H1 (cell line): ENCODE measurements around the gene VCY1B. TPM values are rescaled to one million over a fixed set of nuclear protein-coding genes. Genes with fewer than 3 reads are reported as not detected.

Experiments
- CTCF ChIA-PET: fragments of 300-600 bp; sonication (Branson Sonifier 250); formaldehyde crosslinking; loops from one replicate; lab custom pipeline; 2021; ENCODE audit not compliant: partially characterized antibody; lab: Charles Lee
- POLR2A ChIA-PET: fragments of 300-600 bp; sonication (Branson Sonifier 250); formaldehyde crosslinking; loops from one replicate; lab custom pipeline; 2021; ENCODE audit warnings: inconsistent platforms; ENCODE audit not compliant: partially characterized antibody; lab: Charles Lee
- DNase-seq, 2 experiments: peaks; one replicate each; pipeline versions ENCODE4 v3.0.0 to v3.0.0-alpha.2; 2010 to 2022; ENCODE audit warnings: low spot score in 2 of 2, low read depth in 1 of 2, mixed read lengths in 1 of 2
- FAIRE-seq: peaks from 2 replicates; lab custom pipeline; 2011; peaks lifted over from hg19 to GRCh38; lab: Jason Lieb, UNC
- H2AFZ ChIP-seq: 2 replicates; pipeline ENCODE4 v1.8.1; 2012; ENCODE audit warnings: low read length, inconsistent platforms
- H2AK5ac ChIP-seq: 2 replicates; pipeline ENCODE4 v1.6.1; 2013; ENCODE audit warnings: low read depth, low read length
- H2BK120ac ChIP-seq: replicated peaks from 2 replicates; pipeline ENCODE3; 2013; ENCODE audit warnings: low read depth, low read length, inconsistent platforms
- H2BK12ac ChIP-seq: 2 replicates; pipeline ENCODE4 v1.6.1; 2013; ENCODE audit warnings: low read depth, low read length
- H2BK15ac ChIP-seq: 2 replicates; pipeline ENCODE4 v1.6.1; 2013; ENCODE audit warnings: low read length
- H2BK20ac ChIP-seq: 2 replicates; pipeline ENCODE4 v1.6.1; 2013; ENCODE audit warnings: low read length
- H2BK5ac ChIP-seq: 2 replicates; pipeline ENCODE4 v1.6.1; 2013; ENCODE audit warnings: low read depth, low read length
- H3K14ac ChIP-seq: 2 replicates; pipeline ENCODE4 v1.6.1; 2013; ENCODE audit warnings: inconsistent platforms; ENCODE audit not compliant: insufficient read length
- H3K18ac ChIP-seq: 2 replicates; pipeline ENCODE4 v1.6.1; 2013; ENCODE audit warnings: low read length; ENCODE audit errors: extremely low read depth
- H3K23ac ChIP-seq: 2 replicates; pipeline ENCODE4 v1.6.1; 2013; ENCODE audit warnings: inconsistent platforms; ENCODE audit not compliant: insufficient read length
- H3K23me2 ChIP-seq: 2 replicates; pipeline ENCODE4 v1.6.1; 2013; ENCODE audit warnings: low read depth, low read length
- H3K27ac ChIP-seq: 2 replicates; pipeline ENCODE4 v1.6.1; 2011; ENCODE audit warnings: low read depth, low read length, inconsistent platforms
- H3K27me3 ChIP-seq, 4 experiments: replicated peaks in 1 of 4; 1 replicate in 1 of 4; 2 replicates in 3 of 4; pipeline versions ENCODE4 v1.6.1 to v1.8.1; 2011 to 2013; ENCODE audit warnings: low read length in 3 of 4, mild to moderate bottlenecking in 3 of 4, inconsistent platforms in 2 of 4, mixed read lengths in 2 of 4, moderate library complexity in 1 of 4; ENCODE audit not compliant: control insufficient read depth in 3 of 4, insufficient read depth in 3 of 4; ENCODE audit errors: extremely low read depth in 1 of 4
- H3K36me3 ChIP-seq, 4 experiments: 2 replicates each; pipeline versions ENCODE4 v1.6.1 to v1.8.1; 2011 to 2013; ENCODE audit warnings: mild to moderate bottlenecking in 4 of 4, low read length in 3 of 4, moderate library complexity in 2 of 4, control low read depth in 1 of 4, inconsistent platforms in 1 of 4; ENCODE audit not compliant: insufficient read depth in 4 of 4, control insufficient read depth in 2 of 4
- H3K4ac ChIP-seq: replicated peaks from 2 replicates; pipeline ENCODE3; 2013; ENCODE audit warnings: low read length, low read depth, mixed read lengths, inconsistent platforms; ENCODE audit not compliant: insufficient read length
- H3K4me1 ChIP-seq, 4 experiments: replicated peaks in 1 of 4; 1 replicate in 1 of 4; 2 replicates in 3 of 4; pipeline versions ENCODE4 v1.6.1 to v1.8.1; 2011 to 2013; ENCODE audit warnings: low read length in 3 of 4, inconsistent platforms in 2 of 4, mixed read lengths in 1 of 4; ENCODE audit not compliant: insufficient read depth in 4 of 4, control insufficient read depth in 3 of 4
- H3K4me2 ChIP-seq, 2 experiments: 2 replicates each; pipeline versions ENCODE4 v1.6.1 to v1.8.1; 2011 to 2013; ENCODE audit warnings: low read depth in 2 of 2, low read length in 2 of 2, control low read depth in 1 of 2, inconsistent platforms in 1 of 2, mild to moderate bottlenecking in 1 of 2; ENCODE audit not compliant: insufficient read depth in 1 of 2
- H3K4me3 ChIP-seq, 4 experiments: fragments of 200-600, 300-600 bp in 1 of 4; sonication (generic), shearing (Covaris generic), sonication (Bioruptor Twin) in 1 of 4; 2 replicates each; pipeline versions ENCODE4 v1.5.1 to v1.8.1; 2011 to 2016; ENCODE audit warnings: low read length in 4 of 4, low read depth in 3 of 4, control low read depth in 2 of 4, inconsistent platforms in 2 of 4, mild to moderate bottlenecking in 2 of 4, mixed read lengths in 1 of 4, moderate library complexity in 1 of 4; ENCODE audit not compliant: insufficient read depth in 2 of 4; ENCODE audit errors: extremely low read depth in 1 of 4
- H3K56ac ChIP-seq: replicated peaks from 2 replicates; pipeline ENCODE3; 2013; ENCODE audit warnings: low read depth, mild to moderate bottlenecking, mixed read lengths, low read length, inconsistent platforms; ENCODE audit not compliant: insufficient read length
- H3K79me1 ChIP-seq: 2 replicates; pipeline ENCODE4 v1.6.1; 2013; ENCODE audit warnings: low read depth, low read length, control low read depth
- H3K79me2 ChIP-seq, 2 experiments: 2 replicates each; pipeline versions ENCODE4 v1.6.1 to v1.8.1; 2012 to 2013; ENCODE audit warnings: low read length in 2 of 2, mild to moderate bottlenecking in 2 of 2, inconsistent platforms in 1 of 2; ENCODE audit not compliant: insufficient read depth in 2 of 2, control insufficient read depth in 1 of 2
- H3K9ac ChIP-seq, 4 experiments: replicated peaks in 1 of 4; 1 replicate in 1 of 4; 2 replicates in 3 of 4; pipeline versions ENCODE4 v1.6.1 to v1.8.1; 2011 to 2013; ENCODE audit warnings: low read depth in 3 of 4, low read length in 3 of 4, control low read depth in 2 of 4, mild to moderate bottlenecking in 2 of 4, moderate library complexity in 2 of 4, inconsistent platforms in 1 of 4; ENCODE audit errors: extremely low read depth in 1 of 4
- H3K9me3 ChIP-seq, 2 experiments: 2 replicates each; pipeline versions ENCODE4 v1.6.1 to v1.8.1; 2012 to 2013; ENCODE audit warnings: mild to moderate bottlenecking in 2 of 2, moderate library complexity in 2 of 2, control low read depth in 1 of 2, inconsistent platforms in 1 of 2, low read depth in 1 of 2, low read length in 1 of 2, mixed read lengths in 1 of 2; ENCODE audit not compliant: insufficient read depth in 2 of 2
- H4K20me1 ChIP-seq, 2 experiments: replicated peaks in 1 of 2; 2 replicates each; pipeline versions ENCODE3 to v1.8.1; 2011 to 2013; ENCODE audit warnings: inconsistent platforms in 2 of 2, low read length in 2 of 2, mild to moderate bottlenecking in 1 of 2; ENCODE audit not compliant: insufficient read depth in 2 of 2, control insufficient read depth in 1 of 2
- H4K5ac ChIP-seq: 2 replicates; pipeline ENCODE4 v1.6.1; 2013; ENCODE audit warnings: low read length, low read depth, mixed read lengths, inconsistent platforms; ENCODE audit not compliant: insufficient read length
- H4K8ac ChIP-seq: 2 replicates; pipeline ENCODE4 v1.8.0; 2013; ENCODE audit warnings: mild to moderate bottlenecking, moderate library complexity, low read length, inconsistent platforms; ENCODE audit not compliant: insufficient read depth; ENCODE audit errors: extremely low read depth
- H4K91ac ChIP-seq: replicated peaks from 2 replicates; pipeline ENCODE3; 2013; ENCODE audit warnings: low read length, mixed read lengths, inconsistent platforms; ENCODE audit not compliant: insufficient read length
- CHD2 ChIP-seq: IDR thresholded peaks from 2 replicates; pipeline ENCODE4 v1.6.1; 2012; ENCODE audit warnings: low read length, improper control_type of control experiment
- EZH2 ChIP-seq: fragments of 200-600 bp; sonication (generic); IDR thresholded peaks from 2 replicates; pipeline ENCODE4 v1.7.1; 2012; ENCODE audit warnings: low read depth, mild to moderate bottlenecking, moderate library complexity, low read length, inconsistent platforms; ENCODE audit not compliant: severe bottlenecking
- FOSL1 ChIP-seq: IDR thresholded peaks from 2 replicates; pipeline ENCODE4 v1.6.1; 2011; ENCODE audit warnings: mild to moderate bottlenecking, low read depth, low read length, moderate library complexity; ENCODE audit not compliant: insufficient read depth
- JUND ChIP-seq: IDR thresholded peaks from 2 replicates; pipeline ENCODE4 v1.6.1; 2011; ENCODE audit warnings: mild to moderate bottlenecking, improper control_type of control experiment, low read length
- NRF1 ChIP-seq: IDR thresholded peaks from 2 replicates; pipeline ENCODE4 v1.6.1; 2011; ENCODE audit warnings: mild to moderate bottlenecking, low read depth, low read length, improper control_type of control experiment
- PHF8 ChIP-seq: fragments of 200-600 bp; sonication (generic); conservative IDR thresholded peaks from 2 replicates; pipeline ENCODE4 v1.7.1; 2012; ENCODE audit warnings: low read depth, mild to moderate bottlenecking, inconsistent platforms, low read length, moderate library complexity
- POLR2AphosphoS5 ChIP-seq: IDR thresholded peaks from 2 replicates; pipeline ENCODE4 v1.6.1; 2011; ENCODE audit warnings: low read depth, low read length
- POU5F1 ChIP-seq: IDR thresholded peaks from 2 replicates; pipeline ENCODE4 v1.6.1; 2011; ENCODE audit warnings: low read depth, mild to moderate bottlenecking, low read length, moderate library complexity
- RNF2 ChIP-seq: fragments of 200-900, 300-1000 bp; sonication (generic); IDR thresholded peaks from 2 replicates; pipeline ENCODE4 v1.7.1; 2016; ENCODE audit warnings: borderline replicate concordance, low read depth, mild to moderate bottlenecking, antibody characterized with exemption, low read length; ENCODE audit not compliant: poor library complexity, severe bottlenecking; ENCODE audit errors: missing control alignments
- SAP30 ChIP-seq: fragments of 300-600 bp; sonication (generic); IDR thresholded peaks from 2 replicates; pipeline ENCODE4 v1.7.1; 2012; ENCODE audit warnings: low read length, moderate library complexity, mild to moderate bottlenecking, inconsistent platforms; ENCODE audit not compliant: insufficient read depth, insufficient replicate concordance
- SP1 ChIP-seq: IDR thresholded peaks from 2 replicates; pipeline ENCODE4 v1.6.1; 2011; ENCODE audit warnings: low read depth, low read length
- SP2 ChIP-seq: IDR thresholded peaks from 2 replicates; pipeline ENCODE4 v1.6.1; 2012; ENCODE audit warnings: mild to moderate bottlenecking, low read length, inconsistent platforms
- SUZ12 ChIP-seq: fragments of 200-600 bp; sonication (generic); IDR thresholded peaks from 2 replicates; pipeline ENCODE4 v1.6.1; 2012; ENCODE audit warnings: mild to moderate bottlenecking, inconsistent platforms, low read length, moderate library complexity, mixed read lengths
- TAF1 ChIP-seq: IDR thresholded peaks from 2 replicates; pipeline ENCODE4 v1.6.1; 2011; ENCODE audit warnings: mild to moderate bottlenecking, low read depth, low read length
- TCF12 ChIP-seq: IDR thresholded peaks from 2 replicates; pipeline ENCODE4 v1.6.1; 2011; ENCODE audit warnings: low read depth, mild to moderate bottlenecking, low read length
- ZNF274 ChIP-seq: IDR thresholded peaks from 2 replicates; pipeline ENCODE4 v1.7.0; 2012; ENCODE audit warnings: low read length, borderline replicate concordance; ENCODE audit errors: extremely low read depth
- WGBS, 2 experiments: shearing (Covaris generic) in 1 of 2; methylation state at CpG; one replicate each; pipeline versions ENCODE4 v1.1.6 to v1.1.7; 2013 to 2015; ENCODE audit warnings: low lambda C conversion rate in 2 of 2, mixed read lengths in 2 of 2, inconsistent platforms in 1 of 2, low coverage in 1 of 2, missing lambda C conversion rate in 1 of 2; ENCODE audit not compliant: insufficient replicate concordance in 2 of 2, insufficient coverage in 1 of 2, insufficient read length in 1 of 2; ENCODE audit errors: extremely low coverage in 1 of 2, missing lambda C conversion rate in 1 of 2; 5-methylcytosine and 5-hydroxymethylcytosine counted together
- polyA plus RNA-seq, 7 experiments: library from polyadenylated mRNA; depleted of rRNA in 3 of 7; stranded (reverse) in 5 of 7; unstranded in 2 of 7; fragments of >200 nt in 5 of 7; fragments of 200-250 nt in 2 of 7; gene quantifications; 1 replicate in 5 of 7; 2 replicates in 1 of 7; 4 replicates in 1 of 7; pipeline versions ENCODE4 v1.2.1 to v1.2.3, GENCODE V29; 2011 to 2013; ENCODE audit warnings: missing spikeins in 2 of 7, mixed read lengths in 2 of 7
- total RNA-seq: library from RNA; stranded (reverse); fragmentation: NEBNext Ultra II Directional; extraction: Animal tissue kit (Norgen Biotek cat#: 25700); gene quantifications from 2 replicates; pipeline ENCODE4 v1.2.1, GENCODE V29; 2021

VCY1B gene
- total and polyA plus RNA-seq, 2 of the 8 experiments (the other 6 are each of a cell fraction or from before 2014, with no cell fraction given) = 0.65 TPM; not detected in 1

DNA sequence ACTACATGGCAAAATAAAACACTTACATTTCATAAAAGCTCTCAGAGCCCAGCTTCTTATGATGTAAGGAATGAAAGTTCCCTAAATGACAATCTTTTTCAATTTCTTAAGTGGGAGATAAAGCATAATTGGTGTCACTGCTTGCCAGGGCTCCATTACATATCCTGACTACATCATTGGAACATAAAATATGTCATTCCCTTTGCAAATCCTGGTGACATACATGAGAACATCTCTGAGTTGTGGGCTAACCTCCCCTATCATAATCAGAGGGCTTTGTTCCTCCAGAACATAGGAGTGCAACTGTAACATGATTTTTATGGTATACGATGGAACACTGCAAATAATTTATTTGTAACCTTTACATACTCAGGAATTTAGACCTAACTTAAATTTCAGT, 29.9 kb downstream of the VCY1B start:
- POLR2A ChIA-PET = no interaction called here
- no peaks in the 10 kb centered on the region for H3K27me3 ChIP-seq
- H3K36me3 ChIP-seq = no peaks in the 10 kb centered on the region
- H3K23ac ChIP-seq = no peak overlapping the region
- no peak overlapping the region for H2AFZ ChIP-seq
- H4K91ac ChIP-seq = no peak overlapping the region
- no peak overlapping the region for H2BK12ac ChIP-seq
- no peak overlapping the region for H4K5ac ChIP-seq
- no peaks in the 10 kb centered on the region for H3K23me2 ChIP-seq
- no peak overlapping the region for H3K18ac ChIP-seq
- CTCF ChIA-PET = no interaction called here
- H3K56ac ChIP-seq = no peak overlapping the region
- H3K79me1 ChIP-seq = no peaks in the 10 kb centered on the region
- 89% methylated on average over 1 of the region's 1 CpG; no CpG with 5 or more reads in 1 of the 2 experiments for WGBS, 2 experiments
- H3K9me3 ChIP-seq = no peaks in the 10 kb centered on the region
- H2AK5ac ChIP-seq = no peak overlapping the region
- no peak overlapping the region for H3K14ac ChIP-seq
- H3K4ac ChIP-seq = no peak overlapping the region
- H4K8ac ChIP-seq = no peak overlapping the region
- no peak overlapping the region for H2BK5ac ChIP-seq
- no peak for DNase-seq
- no peak overlapping the region for H3K9ac ChIP-seq
- H2BK15ac ChIP-seq = no peak overlapping the region
- no peak overlapping the region for H3K4me3 ChIP-seq
- no peak overlapping the region for H2BK120ac ChIP-seq
- no peaks in the 10 kb centered on the region for H4K20me1 ChIP-seq
- FAIRE-seq = no peak
- no peaks in the 10 kb centered on the region for H3K79me2 ChIP-seq
- H3K4me2 ChIP-seq = no peak overlapping the region
- no peak overlapping the region for H3K27ac ChIP-seq
- no peaks in the 10 kb centered on the region for H3K4me1 ChIP-seq
- H2BK20ac ChIP-seq = no peak overlapping the region
- TF ChIP-seq SP2 = no peak
- no peak for TF ChIP-seq NRF1
- TF ChIP-seq TAF1 = no peak
- TF ChIP-seq POLR2AphosphoS5 = no peak
- TF ChIP-seq JUND = no peak
- TF ChIP-seq TCF12 = no peak
- TF ChIP-seq ZNF274 = no peak
- TF ChIP-seq RNF2 = no peak
- TF ChIP-seq FOSL1 = no peak
- no peak for TF ChIP-seq PHF8
- TF ChIP-seq EZH2 = no peak
- no peak for TF ChIP-seq SP1
- TF ChIP-seq SAP30 = no peak
- no peak for TF ChIP-seq SUZ12
- no peak for TF ChIP-seq CHD2
- TF ChIP-seq POU5F1 = no peak
